Upper lobe of right lung (tissue), 1 donor: ENCODE data around the gene PPP1R8. TPM values are rescaled to one million over a fixed set of nuclear protein-coding genes. Genes with fewer than 3 reads are reported as not detected.
A peak's percentile ranks its signal among the peaks of the same experiment; 100 is the strongest.

Experiments used
- ATAC-seq: fragments of 200-7000 bp; cut with Tn5 transposase; one replicate; pipeline ENCODE4 v1.9.1; 2020; ENCODE audit warnings: mild to moderate bottlenecking, moderate library complexity
- DNase-seq: peaks from one replicate; pipeline ENCODE4 v3.0.0-alpha.2; 2020
- H3K27ac ChIP-seq: fragments of 200-600 bp; one replicate; pipeline ENCODE4 v1.8.0; 2022
- H3K27me3 ChIP-seq: fragments of 200-600 bp; one replicate; pipeline ENCODE4 v1.8.0; 2022; ENCODE audit warnings: mild to moderate bottlenecking
- H3K36me3 ChIP-seq: fragments of 200-600 bp; one replicate; pipeline ENCODE4 v1.8.0; 2022
- H3K4me1 ChIP-seq: fragments of 200-600 bp; one replicate; pipeline ENCODE4 v1.8.0; 2022
- H3K4me3 ChIP-seq: fragments of 200-600 bp; one replicate; pipeline ENCODE4 v1.8.0; 2022; ENCODE audit warnings: mild to moderate bottlenecking
- H3K9me3 ChIP-seq: fragments of 200-600 bp; one replicate; pipeline ENCODE4 v1.8.0; 2022
- intact Hi-C: fragments of 100-400 bp; cut with DNase I; formaldehyde crosslinking; loops from one replicate; pipeline ENCODE4 v1.11.0; 2022
- total RNA-seq: library from RNA; stranded (reverse); fragmentation: NEBNext Ultra II Directional; extraction: Animal tissue kit (Norgen Biotek cat#: 25700); gene quantifications from one replicate; pipeline ENCODE4 v1.2.1, GENCODE V29; 2021
- TF ChIP-seq, protein P1 (sequence below): fragments of 200-600 bp; IDR thresholded peaks from one replicate; pipeline ENCODE4 v1.8.0; 2022; ENCODE audit warnings: antibody characterized with exemption
- donor health status: DM: no; HTN: yes; CAD: no; lungs with severe emphysema.

The PPP1R8 gene
- total RNA-seq, 1 donor from 2014 or later = 33.0 TPM

GRCh38 chr1:27887215-27888021 is 56.8 kb downstream of the PPP1R8 start:
- TF ChIP-seq, protein P1, sequence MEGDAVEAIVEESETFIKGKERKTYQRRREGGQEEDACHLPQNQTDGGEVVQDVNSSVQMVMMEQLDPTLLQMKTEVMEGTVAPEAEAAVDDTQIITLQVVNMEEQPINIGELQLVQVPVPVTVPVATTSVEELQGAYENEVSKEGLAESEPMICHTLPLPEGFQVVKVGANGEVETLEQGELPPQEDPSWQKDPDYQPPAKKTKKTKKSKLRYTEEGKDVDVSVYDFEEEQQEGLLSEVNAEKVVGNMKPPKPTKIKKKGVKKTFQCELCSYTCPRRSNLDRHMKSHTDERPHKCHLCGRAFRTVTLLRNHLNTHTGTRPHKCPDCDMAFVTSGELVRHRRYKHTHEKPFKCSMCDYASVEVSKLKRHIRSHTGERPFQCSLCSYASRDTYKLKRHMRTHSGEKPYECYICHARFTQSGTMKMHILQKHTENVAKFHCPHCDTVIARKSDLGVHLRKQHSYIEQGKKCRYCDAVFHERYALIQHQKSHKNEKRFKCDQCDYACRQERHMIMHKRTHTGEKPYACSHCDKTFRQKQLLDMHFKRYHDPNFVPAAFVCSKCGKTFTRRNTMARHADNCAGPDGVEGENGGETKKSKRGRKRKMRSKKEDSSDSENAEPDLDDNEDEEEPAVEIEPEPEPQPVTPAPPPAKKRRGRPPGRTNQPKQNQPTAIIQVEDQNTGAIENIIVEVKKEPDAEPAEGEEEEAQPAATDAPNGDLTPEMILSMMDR = no peak
- intact Hi-C loops = no loop called here
- H3K4me3 ChIP-seq = no peak overlapping the region
- H3K36me3 ChIP-seq = peaks cover 51% of the 10 kb centered on the region
- DNase-seq (peak; percentile 54), ATAC-seq (peak; percentile 23)
- peak overlapping the region; percentile 66 for H3K27ac ChIP-seq
- peaks cover 49% of the 10 kb centered on the region for H3K4me1 ChIP-seq
- no peaks in the 10 kb centered on the region for H3K9me3 ChIP-seq
- no peaks in the 10 kb centered on the region for H3K27me3 ChIP-seq

GRCh38 chr1:27889506-27889905 is 58.9 kb downstream of the PPP1R8 start:
- H3K4me3 ChIP-seq = no peak overlapping the region
- H3K27me3 ChIP-seq = no peaks in the 10 kb centered on the region
- intact Hi-C loops = no loop called here
- ATAC-seq (no peak), DNase-seq (no peak)
- TF ChIP-seq, protein P1 = no peak
- H3K9me3 ChIP-seq = no peaks in the 10 kb centered on the region
- no peak overlapping the region for H3K27ac ChIP-seq
- peaks cover 45% of the 10 kb centered on the region for H3K4me1 ChIP-seq
- peaks cover 63% of the 10 kb centered on the region for H3K36me3 ChIP-seq

DNA sequence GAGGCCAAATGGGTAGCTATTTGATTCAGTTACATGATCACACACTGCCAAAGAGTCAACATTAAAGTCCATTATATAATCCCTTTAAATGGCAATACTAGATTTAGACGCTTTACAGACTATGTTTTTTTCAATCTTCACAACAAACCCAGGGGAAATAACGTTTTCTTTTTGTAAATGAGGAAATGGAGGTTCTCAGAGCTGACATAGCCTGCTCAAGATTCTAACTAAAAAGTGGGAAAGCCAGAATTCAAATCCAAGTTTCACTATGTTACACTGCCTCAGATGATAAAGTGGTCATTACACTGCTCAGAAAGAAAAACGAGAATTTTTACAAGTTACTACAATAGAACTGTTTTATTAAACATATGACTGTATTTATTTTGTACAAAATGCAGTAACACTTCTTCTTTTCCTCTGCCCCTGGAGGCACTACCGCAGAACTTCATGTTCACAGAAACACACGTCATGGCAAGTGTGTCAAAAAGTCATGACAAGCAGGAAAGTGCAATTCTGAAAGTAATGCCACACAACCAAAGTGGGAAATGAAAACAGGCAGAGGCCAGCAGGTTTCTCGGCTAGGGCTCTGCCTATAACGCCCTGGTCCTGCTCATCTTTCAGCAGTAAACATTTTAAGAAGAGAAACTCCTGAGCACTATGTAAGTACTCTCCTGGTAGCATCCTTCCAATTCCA is 60.8 kb downstream of the PPP1R8 start:
- H3K27ac ChIP-seq = peak overlapping the region; percentile 71
- DNase-seq = peak; percentile 35
- intact Hi-C loops = no loop called here
- ATAC-seq = peak; percentile 80
- H3K27me3 ChIP-seq = no peaks in the 10 kb centered on the region
- no peaks in the 10 kb centered on the region for H3K9me3 ChIP-seq
- H3K4me1 ChIP-seq = peaks cover 37% of the 10 kb centered on the region
- TF ChIP-seq, protein P1 = peak; percentile 27
- H3K4me3 ChIP-seq = no peak overlapping the region
- H3K36me3 ChIP-seq = peaks cover 81% of the 10 kb centered on the region

- H3K27me3 ChIP-seq = no peaks in the 10 kb centered on the region
- TF ChIP-seq, protein P1 = no peak
- no peak for ATAC-seq
- no peak overlapping the region for H3K4me3 ChIP-seq
- H3K36me3 ChIP-seq = peaks cover 71% of the 10 kb centered on the region
- H3K27ac ChIP-seq = no peak overlapping the region
- intact Hi-C loops = no loop called here
- DNase-seq = no peak
- peaks cover 18% of the 10 kb centered on the region for H3K4me1 ChIP-seq
- no peaks in the 10 kb centered on the region for H3K9me3 ChIP-seq
These were observed 63.9 kb downstream of the PPP1R8 start for GRCh38 chr1:27894521-27894920.

Other genes with a start within 250 kb of the PPP1R8 start
- gene AHDC1, start 226.6 kb upstream of the PPP1R8 start, total RNA-seq = 34.2 TPM
- gene FGR, start 195.6 kb upstream of the PPP1R8 start, total RNA-seq = 149 TPM
- gene IFI6, start 158.6 kb upstream of the PPP1R8 start, total RNA-seq = 259 TPM
- 23.3 TPM for gene FAM76A, start 104.8 kb upstream of the PPP1R8 start, total RNA-seq
- gene STX12, start 57.6 kb upstream of the PPP1R8 start, total RNA-seq = 95.6 TPM
- gene THEMIS2, start 41.8 kb downstream of the PPP1R8 start, total RNA-seq = 89.6 TPM
- gene RPA2, start 83.8 kb downstream of the PPP1R8 start, total RNA-seq = 22.4 TPM
- 29.1 TPM for gene SMPDL3B, start 104.2 kb downstream of the PPP1R8 start, total RNA-seq
- 8.7 TPM for gene XKR8, start 129.2 kb downstream of the PPP1R8 start, total RNA-seq